Measurements from ENCODE around the gene FARP1.

The FARP1 gene

DNA sequence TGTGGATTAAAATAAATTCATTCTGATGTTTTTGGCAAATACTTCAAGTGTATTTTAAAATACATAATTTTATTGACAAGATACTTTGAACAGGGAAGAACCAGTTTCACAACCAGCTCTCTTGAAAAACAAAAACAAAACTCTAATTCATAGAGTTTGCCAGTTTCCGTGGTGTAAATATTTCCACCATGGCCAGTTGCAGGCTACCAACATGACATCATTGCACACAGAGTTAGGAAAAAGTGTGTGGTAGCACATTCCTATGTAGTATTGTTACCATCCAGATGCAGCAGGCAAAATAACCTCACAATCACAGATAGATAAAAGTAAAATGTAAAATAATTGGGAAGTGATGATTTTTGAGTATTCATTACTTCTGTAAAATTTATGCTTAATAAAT, 41.9 kb downstream of the FARP1 start:
- TF ChIP-seq, protein P1, sequence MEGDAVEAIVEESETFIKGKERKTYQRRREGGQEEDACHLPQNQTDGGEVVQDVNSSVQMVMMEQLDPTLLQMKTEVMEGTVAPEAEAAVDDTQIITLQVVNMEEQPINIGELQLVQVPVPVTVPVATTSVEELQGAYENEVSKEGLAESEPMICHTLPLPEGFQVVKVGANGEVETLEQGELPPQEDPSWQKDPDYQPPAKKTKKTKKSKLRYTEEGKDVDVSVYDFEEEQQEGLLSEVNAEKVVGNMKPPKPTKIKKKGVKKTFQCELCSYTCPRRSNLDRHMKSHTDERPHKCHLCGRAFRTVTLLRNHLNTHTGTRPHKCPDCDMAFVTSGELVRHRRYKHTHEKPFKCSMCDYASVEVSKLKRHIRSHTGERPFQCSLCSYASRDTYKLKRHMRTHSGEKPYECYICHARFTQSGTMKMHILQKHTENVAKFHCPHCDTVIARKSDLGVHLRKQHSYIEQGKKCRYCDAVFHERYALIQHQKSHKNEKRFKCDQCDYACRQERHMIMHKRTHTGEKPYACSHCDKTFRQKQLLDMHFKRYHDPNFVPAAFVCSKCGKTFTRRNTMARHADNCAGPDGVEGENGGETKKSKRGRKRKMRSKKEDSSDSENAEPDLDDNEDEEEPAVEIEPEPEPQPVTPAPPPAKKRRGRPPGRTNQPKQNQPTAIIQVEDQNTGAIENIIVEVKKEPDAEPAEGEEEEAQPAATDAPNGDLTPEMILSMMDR (IDR thresholded peaks at IDR 0.05; ENCODE audit: insufficient read depth, low read length, poor library complexity, severe bottlenecking): no peak

DNA sequence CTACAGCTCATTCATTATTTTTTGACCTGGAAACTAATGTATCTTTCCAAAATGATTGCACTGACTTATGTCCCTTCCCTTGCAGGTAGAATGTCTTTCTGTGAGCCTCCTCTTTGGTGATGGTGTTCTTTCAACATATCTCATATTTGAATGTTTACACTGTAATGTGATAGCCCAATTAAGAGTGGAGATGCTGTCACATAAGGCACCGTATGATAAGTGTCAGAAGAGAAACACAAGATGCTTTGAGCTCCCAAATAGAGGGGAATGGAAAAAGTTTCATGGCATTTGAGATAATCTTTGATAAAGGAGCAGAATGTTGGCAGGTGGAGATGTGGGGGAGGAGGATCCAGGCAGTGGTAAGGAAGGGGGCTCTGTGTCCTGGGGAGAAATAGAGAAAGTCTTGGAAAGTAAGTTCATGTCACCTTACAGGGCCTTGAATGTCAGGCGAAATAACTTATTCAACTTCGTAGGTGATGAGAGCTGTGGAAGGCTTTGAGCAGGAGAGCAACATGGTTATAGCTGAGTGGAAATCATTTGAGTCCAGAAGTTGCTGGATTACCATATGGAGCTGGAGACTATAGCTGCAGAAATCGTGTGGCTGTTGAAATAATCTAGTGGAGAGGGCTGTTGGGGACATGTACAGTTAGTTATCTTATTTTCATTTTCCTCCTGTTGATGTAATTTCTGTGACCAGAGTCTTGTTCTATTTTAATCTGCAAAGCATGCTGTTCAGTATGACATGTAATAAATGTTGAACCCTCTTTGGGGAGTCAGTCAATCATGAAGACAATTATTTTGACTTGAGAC, 44.5 kb downstream of the FARP1 start:
- TF ChIP-seq, protein P1 (IDR thresholded peaks at IDR 0.05; ENCODE audit: insufficient read depth, low read length, poor library complexity, severe bottlenecking): no peak
- DNase-seq (ENCODE audit: extremely low read depth, insufficient read length): no peak
- Histone ChIP-seq H3K4me3 (replicated peaks; ENCODE audit: low read depth, low read length) (no peak overlapping the region), H3K36me3 (ENCODE audit: control insufficient read depth, insufficient read depth, low read length) (no peaks in the 10 kb centered on the region), H3K27me3 (replicated peaks; ENCODE audit: control insufficient read depth, insufficient read depth, low read length) (no peaks in the 10 kb centered on the region)

More for the DNA sequence above, 41.9 kb downstream of the FARP1 start:
- Histone ChIP-seq H3K27me3 (replicated peaks; ENCODE audit: control insufficient read depth, insufficient read depth, low read length) (no peaks in the 10 kb centered on the region), H3K36me3 (ENCODE audit: control insufficient read depth, insufficient read depth, low read length) (no peaks in the 10 kb centered on the region), H3K4me3 (replicated peaks; ENCODE audit: low read depth, low read length) (no peak overlapping the region)
- DNase-seq (ENCODE audit: extremely low read depth, insufficient read length): no peak

DNA sequence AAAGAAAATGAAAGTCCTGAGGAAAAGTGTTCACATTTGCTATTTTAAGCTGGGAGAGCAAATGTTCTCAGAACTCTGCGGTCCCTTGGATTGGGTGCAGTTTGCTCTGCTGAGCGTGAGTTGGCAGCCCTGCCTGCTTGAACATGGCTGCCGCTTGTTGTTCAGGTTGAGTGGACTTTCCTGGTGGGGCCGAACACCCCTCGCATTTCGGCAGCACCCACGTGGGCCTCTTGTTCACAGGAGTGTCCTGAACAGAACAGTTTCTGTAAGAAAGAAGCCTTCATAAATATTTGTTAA, 45.0 kb downstream of the FARP1 start:
- no peak for DNase-seq (ENCODE audit: extremely low read depth, insufficient read length)
- TF ChIP-seq, protein P1 (IDR thresholded peaks at IDR 0.05; ENCODE audit: insufficient read depth, low read length, poor library complexity, severe bottlenecking): no peak
- Histone ChIP-seq H3K4me3 (replicated peaks; ENCODE audit: low read depth, low read length) (no peak overlapping the region), H3K27me3 (replicated peaks; ENCODE audit: control insufficient read depth, insufficient read depth, low read length) (no peaks in the 10 kb centered on the region), H3K36me3 (ENCODE audit: control insufficient read depth, insufficient read depth, low read length) (no peaks in the 10 kb centered on the region)

DNA sequence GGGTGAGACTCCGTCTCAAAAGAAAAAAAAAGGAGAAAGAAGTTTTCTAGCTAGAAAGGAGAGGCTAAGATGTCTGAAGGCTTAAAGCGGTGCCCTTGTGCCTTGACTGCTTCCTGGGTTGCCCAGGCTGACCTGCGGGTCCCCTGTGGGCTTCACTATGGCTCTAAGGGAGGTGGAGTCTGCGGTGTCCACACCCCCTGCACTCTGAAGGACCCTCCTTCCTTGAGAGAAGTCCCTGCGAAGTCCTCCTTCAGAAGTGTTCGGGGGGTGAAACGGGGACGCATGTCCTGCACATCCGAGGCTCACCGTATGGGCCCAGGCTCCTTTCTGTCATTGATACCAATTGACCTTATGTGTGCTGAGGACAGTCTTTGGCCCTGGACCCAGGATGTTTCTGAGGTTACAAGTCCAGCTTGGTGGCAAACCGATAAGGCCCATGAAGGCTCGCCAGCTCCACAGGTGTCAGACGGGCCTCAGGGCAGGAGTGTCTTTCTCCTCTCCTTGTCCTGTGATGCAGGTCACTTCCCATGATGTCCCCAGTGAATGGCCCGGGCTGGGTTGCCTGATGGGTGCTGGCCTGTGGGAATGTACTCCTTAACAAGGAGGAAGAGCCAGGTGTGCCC, 45.8 kb downstream of the FARP1 start:
- Histone ChIP-seq H3K27me3 (replicated peaks; ENCODE audit: control insufficient read depth, insufficient read depth, low read length) (no peaks in the 10 kb centered on the region), H3K36me3 (ENCODE audit: control insufficient read depth, insufficient read depth, low read length) (no peaks in the 10 kb centered on the region), H3K4me3 (replicated peaks; ENCODE audit: low read depth, low read length) (no peak overlapping the region)
- TF ChIP-seq, protein P1 (IDR thresholded peaks at IDR 0.05; ENCODE audit: insufficient read depth, low read length, poor library complexity, severe bottlenecking): no peak
- no peak for DNase-seq (ENCODE audit: extremely low read depth, insufficient read length)

DNA sequence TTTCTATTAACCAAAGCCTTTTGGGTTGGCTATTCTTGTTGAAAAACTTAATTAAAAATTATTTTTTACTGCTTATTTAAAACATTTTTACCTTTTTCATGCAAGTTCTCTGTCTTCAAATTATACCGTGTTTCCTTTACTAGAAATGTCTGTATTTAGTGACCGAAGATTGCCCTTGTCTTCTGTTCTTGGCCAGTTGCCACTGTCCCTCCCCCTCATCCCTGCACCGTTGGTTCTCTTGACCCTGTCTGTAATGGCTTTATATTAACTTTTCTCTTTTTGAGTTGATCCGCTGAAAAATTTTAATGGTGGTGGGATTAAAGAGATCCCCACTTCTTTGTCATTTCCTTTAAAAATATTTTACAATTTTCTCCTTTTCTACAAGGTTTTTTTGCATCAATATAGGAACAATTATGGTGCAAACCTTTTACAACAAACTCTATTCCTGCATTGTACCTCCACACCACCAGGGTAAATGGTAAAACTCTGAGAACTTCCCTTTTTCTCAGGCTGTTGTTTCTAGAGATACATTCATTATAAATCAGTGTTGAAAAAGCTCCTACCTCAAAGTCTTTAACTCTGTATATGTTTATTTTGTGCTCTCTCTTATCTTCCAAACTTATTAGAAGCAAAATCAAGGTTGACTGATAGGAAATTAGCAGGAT, 47.1 kb downstream of the FARP1 start:
- TF ChIP-seq, protein P1 (IDR thresholded peaks at IDR 0.05; ENCODE audit: insufficient read depth, low read length, poor library complexity, severe bottlenecking): no peak
- DNase-seq (ENCODE audit: extremely low read depth, insufficient read length): no peak
- Histone ChIP-seq H3K4me3 (replicated peaks; ENCODE audit: low read depth, low read length) (no peak overlapping the region), H3K36me3 (ENCODE audit: control insufficient read depth, insufficient read depth, low read length) (no peaks in the 10 kb centered on the region), H3K27me3 (replicated peaks; ENCODE audit: control insufficient read depth, insufficient read depth, low read length) (no peaks in the 10 kb centered on the region)

Data from GM06990 (cell line).